Thoracic aorta (tissue), 2 donors: Measurements from ENCODE around the gene PSMB2. TPM values are rescaled to one million over a fixed set of nuclear protein-coding genes. Genes with fewer than 3 reads are reported as not detected.
"Not testable (repeated sequence)": the region's sequence is repeated elsewhere in the genome, so short reads cannot be mapped to it uniquely, and the experiment has no call there.

Experiments used
- ATAC-seq: fragments of 150-250 bp; one replicate; pipeline ENCODE4 v1.8.0; 2017; ENCODE audit warnings: low read depth; ENCODE audit not compliant: insufficient number of reproducible peaks, low FRiP score
- DNase-seq: peaks from one replicate; pipeline ENCODE4 v3.0.0-alpha.2; 2020; ENCODE audit warnings: low spot score
- H3K27ac ChIP-seq, 2 donors: fragments of 200-600 bp; sonication (generic); 1 replicate in 1 of 2; 2 replicates in 1 of 2; pipeline ENCODE4 v1.5.1; 2016; ENCODE audit warnings: mild to moderate bottlenecking in 2 of 2, moderate library complexity in 2 of 2
- H3K27me3 ChIP-seq: fragments of 200-600 bp; sonication (generic); replicated peaks from 2 replicates; pipeline ENCODE4 v1.6.0; 2016; ENCODE audit warnings: mild to moderate bottlenecking; ENCODE audit not compliant: insufficient read depth
- H3K36me3 ChIP-seq: fragments of 200-600 bp; sonication (generic); one replicate; pipeline ENCODE4 v1.5.1; 2016
- H3K4me1 ChIP-seq, 2 donors: fragments of 200-600 bp; sonication (generic); 1 replicate in 1 of 2; 2 replicates in 1 of 2; pipeline versions ENCODE4 v1.5.1 to v1.6.0; 2016; ENCODE audit warnings: low read depth in 2 of 2, mild to moderate bottlenecking in 1 of 2; ENCODE audit not compliant: control insufficient read depth in 1 of 2
- H3K4me3 ChIP-seq: fragments of 200-600 bp; sonication (generic); 2 replicates; pipeline ENCODE4 v1.5.1; 2016; ENCODE audit warnings: mild to moderate bottlenecking
- H3K9me3 ChIP-seq: fragments of 200-600 bp; sonication (generic); 2 replicates; pipeline ENCODE4 v1.5.1; 2016
- total RNA-seq, 2 donors: library from RNA; depleted of rRNA; stranded (reverse); fragments of >200 nt; gene quantifications; one replicate each; pipeline versions ENCODE4 v1.1.0 to v1.2.3, GENCODE V29; 2016
- TF ChIP-seq, protein P1 (sequence below): fragments of 200-600 bp; sonication (generic); IDR thresholded peaks from one replicate; pipeline ENCODE4 v1.5.1; 2019; ENCODE audit warnings: antibody characterized with exemption

The PSMB2 gene
- total RNA-seq, 2 donors from 2014 or later, result 32.4 to 39.6 TPM

DNA sequence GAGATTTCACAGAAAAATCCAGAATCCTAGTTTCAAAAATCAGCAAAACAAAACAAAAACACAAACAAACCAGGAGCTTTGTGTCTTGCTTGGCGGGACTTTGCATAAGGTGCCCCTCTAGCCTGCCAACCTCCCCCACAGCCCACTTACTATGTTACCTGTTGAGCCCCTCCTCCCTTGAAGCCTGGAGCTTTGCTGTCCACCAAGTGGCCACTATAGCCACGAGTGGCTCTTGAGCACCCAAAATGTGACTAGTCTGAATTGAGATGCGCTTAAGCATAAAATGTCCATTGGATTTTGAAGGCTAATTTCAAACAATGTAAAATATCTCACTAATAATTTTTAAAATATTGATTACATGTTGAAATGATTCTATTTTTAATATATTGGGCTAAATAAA, 56.0 kb downstream of the PSMB2 start:
- no peaks in the 10 kb centered on the region for H3K27me3 ChIP-seq
- ATAC-seq, result no peak
- no peak overlapping the region for H3K27ac ChIP-seq
- H3K36me3 ChIP-seq, result no peaks in the 10 kb centered on the region
- TF ChIP-seq, protein P1, sequence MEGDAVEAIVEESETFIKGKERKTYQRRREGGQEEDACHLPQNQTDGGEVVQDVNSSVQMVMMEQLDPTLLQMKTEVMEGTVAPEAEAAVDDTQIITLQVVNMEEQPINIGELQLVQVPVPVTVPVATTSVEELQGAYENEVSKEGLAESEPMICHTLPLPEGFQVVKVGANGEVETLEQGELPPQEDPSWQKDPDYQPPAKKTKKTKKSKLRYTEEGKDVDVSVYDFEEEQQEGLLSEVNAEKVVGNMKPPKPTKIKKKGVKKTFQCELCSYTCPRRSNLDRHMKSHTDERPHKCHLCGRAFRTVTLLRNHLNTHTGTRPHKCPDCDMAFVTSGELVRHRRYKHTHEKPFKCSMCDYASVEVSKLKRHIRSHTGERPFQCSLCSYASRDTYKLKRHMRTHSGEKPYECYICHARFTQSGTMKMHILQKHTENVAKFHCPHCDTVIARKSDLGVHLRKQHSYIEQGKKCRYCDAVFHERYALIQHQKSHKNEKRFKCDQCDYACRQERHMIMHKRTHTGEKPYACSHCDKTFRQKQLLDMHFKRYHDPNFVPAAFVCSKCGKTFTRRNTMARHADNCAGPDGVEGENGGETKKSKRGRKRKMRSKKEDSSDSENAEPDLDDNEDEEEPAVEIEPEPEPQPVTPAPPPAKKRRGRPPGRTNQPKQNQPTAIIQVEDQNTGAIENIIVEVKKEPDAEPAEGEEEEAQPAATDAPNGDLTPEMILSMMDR, result no peak
- H3K9me3 ChIP-seq, result no peaks in the 10 kb centered on the region
- H3K4me3 ChIP-seq, result no peak overlapping the region
- DNase-seq, result no peak
- no peaks in the 10 kb centered on the region for H3K4me1 ChIP-seq

DNA sequence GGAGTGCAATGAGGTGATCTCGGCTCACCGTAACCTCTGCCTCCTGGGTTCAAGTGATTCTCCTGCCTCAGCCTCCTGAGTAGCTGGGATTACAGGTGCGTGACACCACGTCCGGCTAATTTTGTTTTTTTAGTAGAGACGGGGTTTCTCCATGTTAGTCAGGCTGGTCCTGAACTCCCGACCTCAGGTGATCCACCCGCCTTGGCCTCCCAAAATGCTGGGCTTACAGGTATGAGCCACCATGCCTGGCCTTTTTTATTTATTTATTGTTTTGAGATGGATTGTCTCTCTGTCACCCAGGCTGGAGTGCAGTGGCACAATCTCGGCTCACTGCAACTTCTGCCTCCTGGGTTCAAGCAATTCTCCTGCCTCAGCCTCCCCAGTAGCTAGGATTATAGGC, 59.7 kb downstream of the PSMB2 start:
- H3K4me1 ChIP-seq, result peaks cover 0 to 20% of the 10 kb centered on the region in 2 donors
- not testable (repeated sequence) for H3K27ac ChIP-seq, DNase-seq, ATAC-seq, H3K27me3 ChIP-seq, H3K4me3 ChIP-seq, H3K9me3 ChIP-seq, H3K36me3 ChIP-seq

DNA sequence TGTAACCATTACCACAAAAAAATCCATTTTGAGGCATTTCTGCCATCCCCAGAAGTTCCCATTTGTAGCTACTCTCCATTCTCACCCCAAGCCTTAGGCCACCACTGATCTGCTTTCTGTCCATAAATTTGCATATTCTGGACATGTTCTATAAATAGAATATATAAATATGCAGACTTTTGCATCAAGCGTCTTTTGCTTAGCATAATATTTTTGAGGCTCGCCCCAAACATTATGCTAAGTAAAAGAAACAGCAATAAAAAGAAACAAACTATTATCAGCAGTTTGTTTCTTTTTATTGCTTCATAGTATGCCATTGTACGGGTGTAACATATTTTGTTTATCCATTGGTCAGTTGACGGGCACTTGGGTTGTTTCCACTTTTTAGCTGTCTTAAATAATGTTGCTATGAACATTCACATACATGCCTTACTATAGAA, 60.4 kb downstream of the PSMB2 start:
- TF ChIP-seq, protein P1, result no peak
- no peak for DNase-seq
- no peak overlapping the region for H3K27ac ChIP-seq

DNA sequence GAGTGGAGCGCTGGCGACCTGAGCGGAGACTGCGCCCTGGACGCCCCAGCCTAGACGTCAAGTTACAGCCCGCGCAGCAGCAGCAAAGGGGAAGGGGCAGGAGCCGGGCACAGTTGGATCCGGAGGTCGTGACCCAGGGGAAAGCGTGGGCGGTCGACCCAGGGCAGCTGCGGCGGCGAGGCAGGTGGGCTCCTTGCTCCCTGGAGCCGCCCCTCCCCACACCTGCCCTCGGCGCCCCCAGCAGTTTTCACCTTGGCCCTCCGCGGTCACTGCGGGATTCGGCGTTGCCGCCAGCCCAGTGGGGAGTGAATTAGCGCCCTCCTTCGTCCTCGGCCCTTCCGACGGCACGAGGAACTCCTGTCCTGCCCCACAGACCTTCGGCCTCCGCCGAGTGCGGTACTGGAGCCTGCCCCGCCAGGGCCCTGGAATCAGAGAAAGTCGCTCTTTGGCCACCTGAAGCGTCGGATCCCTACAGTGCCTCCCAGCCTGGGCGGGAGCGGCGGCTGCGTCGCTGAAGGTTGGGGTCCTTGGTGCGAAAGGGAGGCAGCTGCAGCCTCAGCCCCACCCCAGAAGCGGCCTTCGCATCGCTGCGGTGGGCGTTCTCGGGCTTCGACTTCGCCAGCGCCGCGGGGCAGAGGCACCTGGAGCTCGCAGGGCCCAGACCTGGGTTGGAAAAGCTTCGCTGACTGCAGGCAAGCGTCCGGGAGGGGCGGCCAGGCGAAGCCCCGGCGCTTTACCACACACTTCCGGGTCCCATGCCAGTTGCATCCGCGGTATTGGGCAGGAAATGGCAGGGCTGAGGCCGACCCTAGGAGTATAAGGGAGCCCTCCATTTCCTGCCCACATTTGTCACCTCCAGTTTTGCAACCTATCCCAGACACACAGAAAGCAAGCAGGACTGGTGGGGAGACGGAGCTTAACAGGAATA, 64.0 kb downstream of the PSMB2 start:
- TF ChIP-seq, protein P1, result no peak
- DNase-seq, result no peak
- H3K4me1 ChIP-seq, result peaks cover 3 to 34% of the 10 kb centered on the region in 2 donors
- H3K9me3 ChIP-seq, result no peaks in the 10 kb centered on the region
- ATAC-seq, result no peak
- peak overlapping the region; percentile 75 for H3K4me3 ChIP-seq
- peaks cover 5% of the 10 kb centered on the region for H3K27me3 ChIP-seq
- no peaks in the 10 kb centered on the region for H3K36me3 ChIP-seq
- no peak overlapping the region for H3K27ac ChIP-seq

More for the DNA sequence above, 60.4 kb downstream of the PSMB2 start:
- Histone ChIP-seq H3K9me3 (no peaks in the 10 kb centered on the region), H3K36me3 (no peaks in the 10 kb centered on the region), H3K27me3 (peaks cover 5% of the 10 kb centered on the region), H3K4me3 (no peak overlapping the region), H3K4me1 (peaks cover 0 to 20% of the 10 kb centered on the region in 2 donors)
- ATAC-seq, result no peak

DNA sequence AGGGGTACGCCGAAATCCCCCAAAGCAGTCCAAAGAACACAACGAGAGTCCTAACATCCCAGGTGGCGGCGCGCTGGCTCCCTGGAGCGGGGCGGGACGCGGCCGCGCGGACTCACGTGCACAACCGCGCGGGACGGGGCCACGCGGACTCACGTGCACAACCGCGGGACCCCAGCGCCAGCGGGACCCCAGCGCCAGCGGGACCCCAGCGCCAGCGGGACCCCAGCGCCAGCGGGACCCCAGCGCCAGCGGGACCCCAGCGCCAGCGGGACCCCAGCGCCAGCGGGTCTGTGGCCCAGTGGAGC, 64.6 kb downstream of the PSMB2 start:
- not testable (repeated sequence) for DNase-seq, H3K36me3 ChIP-seq, ATAC-seq, H3K27ac ChIP-seq, H3K9me3 ChIP-seq, H3K27me3 ChIP-seq
- H3K4me3 ChIP-seq, result peak overlapping the region; percentile 75
- peaks cover 3 to 35% of the 10 kb centered on the region in 2 donors for H3K4me1 ChIP-seq

DNA sequence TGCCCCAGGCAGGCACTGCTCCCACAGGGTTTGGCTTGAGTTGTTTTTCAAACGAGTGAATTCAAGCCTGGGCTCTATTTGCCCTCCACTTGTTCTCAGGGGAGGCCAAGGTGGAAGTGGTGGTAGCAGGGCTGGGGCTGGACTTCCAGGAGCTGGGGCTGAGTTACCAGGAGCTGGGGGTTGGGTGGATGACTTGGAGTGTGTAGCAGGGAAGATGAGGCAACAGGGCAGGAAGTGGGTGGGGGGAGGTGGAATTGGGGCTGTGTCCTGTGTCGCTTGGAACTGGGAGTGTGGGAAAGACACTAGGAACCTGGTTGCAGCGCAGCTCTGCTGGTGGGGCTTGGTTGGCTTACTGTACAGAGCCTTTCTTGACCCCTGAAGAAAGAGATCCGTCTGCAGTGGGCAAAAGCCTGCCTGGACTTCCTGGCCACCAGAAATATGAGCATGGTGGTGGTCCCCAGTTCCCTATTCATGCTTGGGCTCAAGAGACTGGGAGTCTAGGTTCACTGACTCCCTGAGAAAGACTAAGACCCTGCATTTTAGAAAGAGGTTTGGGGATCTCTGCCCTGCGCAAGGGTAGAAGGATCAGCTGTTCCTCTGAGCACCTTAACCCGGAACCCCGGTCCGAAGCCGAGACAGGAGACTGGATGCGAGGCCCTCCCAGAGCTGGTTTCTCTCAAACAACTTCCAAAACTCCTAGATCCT, 65.1 kb downstream of the PSMB2 start:
- peaks cover 5% of the 10 kb centered on the region for H3K27me3 ChIP-seq
- H3K27ac ChIP-seq, result no peak overlapping the region
- peak overlapping the region; percentile 75 for H3K4me3 ChIP-seq

More for the DNA sequence above, 65.1 kb downstream of the PSMB2 start:
- no peaks in the 10 kb centered on the region for H3K9me3 ChIP-seq
- no peaks in the 10 kb centered on the region for H3K36me3 ChIP-seq
- peaks cover 3 to 35% of the 10 kb centered on the region in 2 donors for H3K4me1 ChIP-seq
- ATAC-seq, result no peak
- DNase-seq, result no peak
- TF ChIP-seq, protein P1, result no peak
